PC-9 (cell line): Measurements from ENCODE around the gene TRAF3. TPM values are rescaled to one million over a fixed set of nuclear protein-coding genes. Genes with fewer than 3 reads are reported as not detected.

ENCODE experiments used
- BruUV-seq: library from RNA; stranded (reverse); fragments of 400-500 nt; replicated peaks from 2 replicates; lab custom pipeline; 2021; lab: Mats Ljungman, UMichigan
- CTCF ChIA-PET: fragments of 300-600 bp; sonication (Branson Sonifier 250); formaldehyde crosslinking; loops from one replicate; lab custom pipeline; 2022; ENCODE audit warnings: antibody characterized with exemption; lab: Charles Lee
- POLR2A ChIA-PET: fragments of 300-600 bp; sonication (Branson Sonifier 250); formaldehyde crosslinking; loops from one replicate; lab custom pipeline; 2022; ENCODE audit warnings: antibody characterized with exemption; ENCODE audit not compliant: unreplicated experiment; lab: Charles Lee
- DNase-seq, 2 experiments: peaks; one replicate each; pipeline versions ENCODE4 v3.0.0 to v3.0.0-alpha.2; 2015 to 2022; ENCODE audit warnings: mixed read lengths in 1 of 2
- H2AFZ ChIP-seq: fragments of 200-600 bp; sonication (generic); 2 replicates; pipeline ENCODE4 v1.8.1; 2017; ENCODE audit warnings: antibody characterized with exemption
- H3F3A ChIP-seq: fragments of 200-600 bp; sonication (generic); 2 replicates; pipeline ENCODE4 v1.8.1; 2017; ENCODE audit warnings: antibody characterized with exemption, mild to moderate bottlenecking, low read depth; ENCODE audit not compliant: insufficient read depth
- H3K27ac ChIP-seq: fragments of 200-600 bp; sonication (generic); 2 replicates; pipeline ENCODE4 v1.6.1; 2016; ENCODE audit warnings: mixed run types
- H3K27me3 ChIP-seq: fragments of 200-600 bp; sonication (generic); 2 replicates; pipeline ENCODE4 v1.6.1; 2016; ENCODE audit warnings: low read depth, mixed run types; ENCODE audit not compliant: insufficient read depth
- H3K36me3 ChIP-seq: fragments of 200-600 bp; sonication (generic); 2 replicates; pipeline ENCODE4 v1.6.1; 2016; ENCODE audit warnings: low read depth, mixed run types
- H3K4me1 ChIP-seq: fragments of 200-600 bp; sonication (generic); replicated peaks from 2 replicates; pipeline ENCODE4 v1.6.1; 2016; ENCODE audit warnings: mixed run types; ENCODE audit not compliant: insufficient read depth
- H3K4me2 ChIP-seq: fragments of 200-600 bp; sonication (generic); 2 replicates; pipeline ENCODE4 v1.6.1; 2017; ENCODE audit warnings: mixed run types
- H3K4me3 ChIP-seq: fragments of 200-600 bp; sonication (generic); 2 replicates; pipeline ENCODE4 v1.6.1; 2016; ENCODE audit warnings: mixed run types
- H3K79me2 ChIP-seq: fragments of 200-600 bp; sonication (generic); 2 replicates; pipeline ENCODE4 v1.6.1; 2017; ENCODE audit warnings: low read depth, mixed run types
- H3K9me2 ChIP-seq: fragments of 200-600 bp; sonication (generic); 2 replicates; pipeline ENCODE4 v1.8.1; 2017; ENCODE audit warnings: mild to moderate bottlenecking; ENCODE audit not compliant: insufficient read depth
- H3K9me3 ChIP-seq: fragments of 200-600 bp; sonication (generic); 2 replicates; pipeline ENCODE4 v1.8.1; 2016; ENCODE audit warnings: low read depth; ENCODE audit not compliant: insufficient read depth
- H4K20me1 ChIP-seq: fragments of 200-600 bp; sonication (generic); 2 replicates; pipeline ENCODE4 v1.8.1; 2017; ENCODE audit not compliant: insufficient read depth
- EZH2 ChIP-seq: fragments of 200-600 bp; sonication (generic); IDR thresholded peaks from 2 replicates; pipeline ENCODE4 v1.8.0; 2017; ENCODE audit warnings: antibody characterized with exemption, low read depth
- intact Hi-C: fragments of 100-400 bp; cut with micrococcal nuclease; formaldehyde crosslinking; loops from one replicate; pipeline ENCODE4 v1.10.0; 2022; ENCODE audit not compliant: unreplicated experiment
- total RNA-seq: library from RNA; stranded (reverse); gene quantifications from 2 replicates; pipeline ENCODE4 v1.2.3, GENCODE V29; 2021
- TF ChIP-seq, protein P1 (sequence below): fragments of 200-600 bp; sonication (generic); conservative IDR thresholded peaks from 2 replicates; pipeline ENCODE4 v1.6.1; 2017; ENCODE audit warnings: mixed run types, antibody characterized with exemption, mild to moderate bottlenecking, moderate library complexity

TRAF3 gene
- total RNA-seq, 1 experiment from 2014 or later, result 41.3 TPM

DNA sequence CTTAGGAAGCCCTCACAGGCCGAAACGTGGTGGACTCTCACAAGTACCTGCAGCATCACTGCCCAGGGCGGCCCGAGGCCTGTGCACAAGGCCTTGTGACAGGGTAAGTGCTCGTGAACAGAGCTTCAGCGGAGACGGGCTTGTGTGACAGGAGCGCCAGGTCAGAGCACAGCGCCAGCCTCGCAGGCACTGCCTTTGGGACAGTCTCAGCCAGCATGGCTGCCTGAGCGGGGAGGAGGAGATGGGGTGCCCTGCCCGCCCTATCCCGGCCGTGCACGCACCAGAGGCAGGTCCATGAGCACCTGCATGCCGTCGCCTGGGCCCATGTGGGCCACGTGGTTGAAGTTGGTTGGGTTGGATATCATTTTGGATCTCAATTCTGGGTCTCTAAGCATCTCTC, 162.1 kb downstream of the TRAF3 start:
- ChIA-PET POLR2A (interaction anchor here (0.6 kb wide), 2 partner anchors 12 to 129 kb away, joined by 4 to 8 read pairs; no protein-coding TSS in a partner anchor), CTCF (no interaction called here)
- Histone ChIP-seq H3K9me2 (no peaks in the 10 kb centered on the region), H2AFZ (no peak overlapping the region), H3K4me1 (no peaks in the 10 kb centered on the region), H3K27me3 (no peaks in the 10 kb centered on the region), H3K4me3 (no peak overlapping the region), H4K20me1 (peaks cover 18% of the 10 kb centered on the region), H3K79me2 (no peaks in the 10 kb centered on the region), H3K4me2 (no peak overlapping the region), H3K9me3 (no peaks in the 10 kb centered on the region), H3K36me3 (peaks cover 23% of the 10 kb centered on the region), H3F3A (peaks cover 24% of the 10 kb centered on the region), H3K27ac (no peak overlapping the region)
- intact Hi-C loops, result no loop called here
- TF ChIP-seq, protein P1, sequence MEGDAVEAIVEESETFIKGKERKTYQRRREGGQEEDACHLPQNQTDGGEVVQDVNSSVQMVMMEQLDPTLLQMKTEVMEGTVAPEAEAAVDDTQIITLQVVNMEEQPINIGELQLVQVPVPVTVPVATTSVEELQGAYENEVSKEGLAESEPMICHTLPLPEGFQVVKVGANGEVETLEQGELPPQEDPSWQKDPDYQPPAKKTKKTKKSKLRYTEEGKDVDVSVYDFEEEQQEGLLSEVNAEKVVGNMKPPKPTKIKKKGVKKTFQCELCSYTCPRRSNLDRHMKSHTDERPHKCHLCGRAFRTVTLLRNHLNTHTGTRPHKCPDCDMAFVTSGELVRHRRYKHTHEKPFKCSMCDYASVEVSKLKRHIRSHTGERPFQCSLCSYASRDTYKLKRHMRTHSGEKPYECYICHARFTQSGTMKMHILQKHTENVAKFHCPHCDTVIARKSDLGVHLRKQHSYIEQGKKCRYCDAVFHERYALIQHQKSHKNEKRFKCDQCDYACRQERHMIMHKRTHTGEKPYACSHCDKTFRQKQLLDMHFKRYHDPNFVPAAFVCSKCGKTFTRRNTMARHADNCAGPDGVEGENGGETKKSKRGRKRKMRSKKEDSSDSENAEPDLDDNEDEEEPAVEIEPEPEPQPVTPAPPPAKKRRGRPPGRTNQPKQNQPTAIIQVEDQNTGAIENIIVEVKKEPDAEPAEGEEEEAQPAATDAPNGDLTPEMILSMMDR, result no peak
- TF ChIP-seq EZH2, result no peak
- no peak for DNase-seq
- BruUV-seq, result no TSS peak

DNA sequence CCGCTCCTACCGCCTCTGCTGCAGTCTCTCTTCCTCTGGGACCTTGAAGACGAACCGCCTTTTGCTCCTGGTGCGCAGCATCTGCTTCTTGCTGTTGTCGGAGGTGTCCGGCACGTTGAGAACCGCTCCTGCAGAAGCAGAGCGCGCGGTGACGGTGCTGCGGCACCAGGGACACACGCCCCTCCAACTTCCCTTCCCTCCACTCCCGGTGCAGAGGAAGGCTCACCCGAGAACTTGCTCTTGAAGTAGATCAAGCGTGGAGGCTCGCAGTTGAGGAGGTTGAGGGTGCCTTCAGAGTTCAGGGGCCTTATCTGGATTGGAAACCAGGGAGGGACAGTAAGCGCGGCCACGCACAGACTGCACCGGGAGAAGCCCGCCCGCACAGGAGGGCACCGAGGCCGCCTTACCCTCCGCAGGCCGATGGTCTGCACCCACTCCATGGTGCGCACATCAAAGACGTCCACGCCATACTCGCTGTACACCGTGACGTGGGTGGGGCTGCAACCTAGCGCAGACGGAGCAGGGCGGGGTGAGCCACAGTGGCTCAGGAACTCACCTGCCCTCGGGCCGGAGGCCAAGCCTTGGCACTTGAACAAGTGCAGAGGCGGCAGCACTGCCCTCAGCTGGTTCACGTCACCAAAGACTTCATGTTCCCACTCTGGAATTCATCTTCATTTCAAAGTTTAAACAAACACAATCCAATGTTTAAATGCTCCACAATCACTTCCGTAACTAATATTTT, 162.7 kb downstream of the TRAF3 start:
- CTCF ChIA-PET, result no interaction called here
- no peak overlapping the region for H2AFZ ChIP-seq
- no peak overlapping the region for H3K4me2 ChIP-seq
- no peak overlapping the region for H3K27ac ChIP-seq
- peaks cover 18% of the 10 kb centered on the region for H3F3A ChIP-seq
- peaks cover 18% of the 10 kb centered on the region; the same call in 1 of the 2 replicates for H4K20me1 ChIP-seq
- POLR2A ChIA-PET, result interaction anchor here (0.6 to 0.7 kb wide), 2 partner anchors 128 to 164 kb away, joined by 4 read pairs; no protein-coding TSS in a partner anchor
- intact Hi-C loops, result no loop called here
- H3K27me3 ChIP-seq, result no peaks in the 10 kb centered on the region
- no peaks in the 10 kb centered on the region for H3K9me2 ChIP-seq
- TF ChIP-seq EZH2, result no peak
- TF ChIP-seq, protein P1, result no peak
- H3K9me3 ChIP-seq, result no peaks in the 10 kb centered on the region
- H3K36me3 ChIP-seq, result peaks cover 23% of the 10 kb centered on the region
- no TSS peak for BruUV-seq
- H3K4me3 ChIP-seq, result no peak overlapping the region
- DNase-seq, result no peak
- no peaks in the 10 kb centered on the region for H3K79me2 ChIP-seq
- H3K4me1 ChIP-seq, result no peaks in the 10 kb centered on the region

DNA sequence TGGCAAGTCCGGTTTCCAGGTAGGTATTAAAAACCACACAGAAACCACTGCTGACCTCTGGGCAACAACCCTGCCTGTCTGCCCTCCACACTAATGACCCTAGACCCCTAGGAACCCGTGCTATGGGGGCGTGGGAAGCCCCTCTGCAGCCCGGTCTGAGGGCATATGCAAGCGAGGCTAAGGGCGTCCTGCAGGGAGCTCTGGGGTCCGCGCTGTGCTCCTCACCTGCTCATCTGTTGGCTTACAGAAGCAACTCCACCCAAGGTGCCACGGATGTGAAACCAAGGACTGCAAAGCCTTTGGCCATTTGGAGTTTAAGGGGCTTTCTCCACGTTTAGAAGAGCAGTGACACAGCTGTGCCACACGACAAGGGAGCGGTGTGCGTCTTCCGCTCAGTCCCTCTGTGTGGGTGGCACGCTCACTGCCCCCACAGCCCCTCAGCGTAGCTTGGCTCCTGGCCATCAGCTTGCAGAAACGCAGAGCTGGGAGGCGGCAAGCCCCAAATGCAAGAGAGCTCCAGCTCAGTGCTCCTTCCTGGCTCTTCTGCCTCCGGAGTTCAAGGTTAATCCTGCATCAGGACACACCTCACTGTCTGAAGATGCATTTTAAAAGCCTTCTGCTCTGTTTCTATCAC, 163.6 kb downstream of the TRAF3 start:
- H3K4me2 ChIP-seq, result no peak overlapping the region

More for the DNA sequence above, 163.6 kb downstream of the TRAF3 start:
- H2AFZ ChIP-seq, result no peak overlapping the region
- H3F3A ChIP-seq, result peaks cover 12% of the 10 kb centered on the region
- TF ChIP-seq EZH2, result no peak
- TF ChIP-seq, protein P1, result no peak
- H3K79me2 ChIP-seq, result no peaks in the 10 kb centered on the region
- H3K9me2 ChIP-seq, result no peaks in the 10 kb centered on the region
- POLR2A ChIA-PET, result interaction anchor here (0.7 kb wide), 1 partner anchor 163 kb away, joined by 4 read pairs; no protein-coding TSS in a partner anchor
- no peak overlapping the region for H3K4me3 ChIP-seq
- H4K20me1 ChIP-seq, result peaks cover 21% of the 10 kb centered on the region; the same call in 1 of the 2 replicates
- H3K27ac ChIP-seq, result no peak overlapping the region
- H3K4me1 ChIP-seq, result no peaks in the 10 kb centered on the region
- DNase-seq, result no peak
- intact Hi-C loops, result no loop called here
- no TSS peak for BruUV-seq
- CTCF ChIA-PET, result no interaction called here
- peaks cover 23% of the 10 kb centered on the region for H3K36me3 ChIP-seq
- H3K27me3 ChIP-seq, result no peaks in the 10 kb centered on the region
- no peaks in the 10 kb centered on the region for H3K9me3 ChIP-seq
